Activated B cell treated with CpG ODN at 0.5 μM for 24 hours (primary cell): ENCODE data around the gene FHIT. TPM values are rescaled to one million over a fixed set of nuclear protein-coding genes. Genes with fewer than 3 reads are reported as not detected.

Source experiments
- ATAC-seq: fragments of 200-7000 bp; cut with Tn5 transposase; one replicate; pipeline ENCODE4 v1.10.0; 2021; ENCODE audit warnings: low read depth, mild to moderate bottlenecking, moderate library complexity
- CTCF ChIA-PET: fragments of 350-600 bp; sonication (Branson Sonifier 250); formaldehyde crosslinking; loops from one replicate; lab custom pipeline; 2021; ENCODE audit warnings: antibody characterized with exemption; lab: Charles Lee
- POLR2A ChIA-PET: fragments of 350-600 bp; sonication (Branson Sonifier 250); formaldehyde crosslinking; loops from one replicate; lab custom pipeline; 2021; ENCODE audit warnings: antibody characterized with exemption; lab: Charles Lee
- DNase-seq: peaks from one replicate; pipeline ENCODE4 v3.0.0; 2022
- H3K27ac Mint-ChIP-seq: one replicate; pipeline ENCODE4 v1.8.0; 2020; ENCODE audit warnings: mixed read lengths
- H3K27me3 Mint-ChIP-seq: one replicate; pipeline ENCODE4 v1.8.0; 2021; ENCODE audit warnings: mixed read lengths
- H3K36me3 Mint-ChIP-seq: one replicate; pipeline ENCODE4 v1.8.0; 2021; ENCODE audit warnings: low read depth, mixed read lengths
- H3K4me1 Mint-ChIP-seq: one replicate; pipeline ENCODE4 v1.8.0; 2021; ENCODE audit warnings: mixed read lengths
- H3K4me3 Mint-ChIP-seq: one replicate; pipeline ENCODE4 v1.8.0; 2020; ENCODE audit warnings: mild to moderate bottlenecking, mixed read lengths
- H3K9me3 Mint-ChIP-seq: one replicate; pipeline ENCODE4 v1.8.0; 2020; ENCODE audit warnings: mixed read lengths
- CTCF ChIP-seq: fragments of 200-600 bp; IDR thresholded peaks from one replicate; pipeline ENCODE4 v1.8.0; 2022; ENCODE audit warnings: antibody characterized with exemption, mild to moderate bottlenecking
- intact Hi-C: fragments of 100-400 bp; cut with micrococcal nuclease; formaldehyde crosslinking; loops from one replicate; pipeline ENCODE4 v1.15.1; 2024
- total RNA-seq: library from RNA; stranded (reverse); gene quantifications from 2 replicates; pipeline ENCODE4 v1.2.3, GENCODE V29; 2022

The FHIT gene
- total RNA-seq, 1 donor from 2014 or later: 5.5 TPM

GRCh38 chr3:60301142-60301541 lies 950.1 kb downstream of the FHIT start:
- intact Hi-C loops: no loop called here
- Mint-ChIP-seq H3K4me3 (no peak overlapping the region), H3K4me1 (no peaks in the 10 kb centered on the region), H3K36me3 (no peaks in the 10 kb centered on the region), H3K27me3 (no peaks in the 10 kb centered on the region), H3K27ac (no peak overlapping the region), H3K9me3 (peaks cover 2% of the 10 kb centered on the region)
- CTCF ChIA-PET: no interaction called here
- POLR2A ChIA-PET: no interaction called here
- no peak for TF ChIP-seq CTCF
- ATAC-seq (no peak), DNase-seq (no peak)

- intact Hi-C loops: no loop called here
- CTCF ChIA-PET: no interaction called here
These were observed 953.1 kb downstream of the FHIT start for GRCh38 chr3:60298141-60298540.

GRCh38 chr3:60294181-60294580 lies 957.1 kb downstream of the FHIT start:
- no peak for DNase-seq
- Mint-ChIP-seq H3K27me3 (no peaks in the 10 kb centered on the region), H3K36me3 (no peaks in the 10 kb centered on the region), H3K4me1 (peaks cover 3% of the 10 kb centered on the region), H3K27ac (no peak overlapping the region), H3K4me3 (no peak overlapping the region), H3K9me3 (peaks cover 2% of the 10 kb centered on the region)
- ChIA-PET CTCF (no interaction called here), POLR2A (no interaction called here)
- ATAC-seq: no peak
- no peak for TF ChIP-seq CTCF
- intact Hi-C loops: no loop called here

More at GRCh38 chr3:60298141-60298540, 953.1 kb downstream of the FHIT start:
- DNase-seq: no peak
- POLR2A ChIA-PET: no interaction called here
- Mint-ChIP-seq H3K27ac (no peak overlapping the region), H3K27me3 (no peaks in the 10 kb centered on the region), H3K36me3 (no peaks in the 10 kb centered on the region), H3K4me1 (peaks cover 3% of the 10 kb centered on the region), H3K4me3 (no peak overlapping the region), H3K9me3 (peaks cover 2% of the 10 kb centered on the region)
- ATAC-seq: no peak
- TF ChIP-seq CTCF: no peak

GRCh38 chr3:60291115-60291514 lies 960.1 kb downstream of the FHIT start:
- no peak for TF ChIP-seq CTCF
- Mint-ChIP-seq H3K27ac (no peak overlapping the region), H3K4me1 (peaks cover 3% of the 10 kb centered on the region), H3K27me3 (no peaks in the 10 kb centered on the region), H3K4me3 (no peak overlapping the region), H3K9me3 (no peaks in the 10 kb centered on the region), H3K36me3 (no peaks in the 10 kb centered on the region)
- intact Hi-C loops: no loop called here
- ATAC-seq (no peak), DNase-seq (no peak)
- POLR2A ChIA-PET: no interaction called here
- CTCF ChIA-PET: no interaction called here

GRCh38 chr3:60290122-60290492 lies 961.1 kb downstream of the FHIT start:
- no peak overlapping the region for H3K27ac Mint-ChIP-seq
- DNase-seq: no peak
- H3K27me3 Mint-ChIP-seq: no peaks in the 10 kb centered on the region
- intact Hi-C loops: no loop called here
- H3K4me3 Mint-ChIP-seq: no peak overlapping the region
- H3K9me3 Mint-ChIP-seq: no peaks in the 10 kb centered on the region
- POLR2A ChIA-PET: no interaction called here
- H3K36me3 Mint-ChIP-seq: no peaks in the 10 kb centered on the region
- no peak for TF ChIP-seq CTCF
- CTCF ChIA-PET: no interaction called here
- no peak for ATAC-seq
- H3K4me1 Mint-ChIP-seq: peaks cover 3% of the 10 kb centered on the region
